ENCODE results near the gene SLX4IP.

- TF ChIP-seq POLR2A (IDR thresholded peaks at IDR 0.05) (no peak), CTCF (IDR thresholded peaks at IDR 0.05) (no peak), EP300 (IDR thresholded peaks at IDR 0.05) (no peak)
Observed at GRCh38 chr20:10632721-10633509, 197.8 kb downstream of the SLX4IP start.

Data from gastroesophageal sphincter (tissue), 3 donors.